Endothelial cell of umbilical vein (primary cell): ENCODE measurements around the gene HYAL3. TPM values are rescaled to one million over a fixed set of nuclear protein-coding genes. Genes with fewer than 3 reads are reported as not detected.

Experiments
- BruUV-seq: library from RNA; stranded (reverse); fragments of 400-500 nt; replicated peaks from 2 replicates; lab custom pipeline; 2021; lab: Mats Ljungman, UMichigan
- CTCF ChIA-PET: fragments of 300-600, 350-600 bp; sonication (Branson Sonifier 250); formaldehyde crosslinking; loops from one replicate; lab custom pipeline; 2021; ENCODE audit warnings: antibody characterized with exemption, inconsistent platforms; lab: Charles Lee
- POLR2A ChIA-PET: fragments of 300-600, 350-600 bp; sonication (Branson Sonifier 250); formaldehyde crosslinking; loops from one replicate; lab custom pipeline; 2021; ENCODE audit warnings: antibody characterized with exemption, inconsistent platforms; lab: Charles Lee
- DNase-seq: peaks from one replicate; pipeline ENCODE4 v3.0.0-alpha.2; 2011; ENCODE audit warnings: low read depth, low spot score
- FAIRE-seq: peaks from 2 replicates; lab custom pipeline; 2011; peaks lifted over from hg19 to GRCh38; lab: Jason Lieb, UNC
- H2AFZ ChIP-seq: 2 replicates; pipeline ENCODE4 v1.6.0; 2012; ENCODE audit warnings: low read depth, low read length, control low read depth, inconsistent platforms
- H3K27ac ChIP-seq: 2 replicates; pipeline ENCODE4 v1.5.1; 2011; ENCODE audit warnings: low read depth, mild to moderate bottlenecking, control low read depth, low read length, moderate library complexity; ENCODE audit not compliant: insufficient read depth
- H3K27me3 ChIP-seq, 2 experiments: 2 replicates each; pipeline versions ENCODE4 v1.6.0 to v1.6.1; 2011; ENCODE audit warnings: low read length in 2 of 2, mixed read lengths in 1 of 2; ENCODE audit not compliant: control insufficient read depth in 2 of 2, insufficient read depth in 2 of 2
- H3K36me3 ChIP-seq, 2 experiments: 2 replicates in 1 of 2; 3 replicates in 1 of 2; pipeline ENCODE4 v1.5.1; 2011; ENCODE audit warnings: low read length in 2 of 2, mild to moderate bottlenecking in 1 of 2, moderate library complexity in 1 of 2; ENCODE audit not compliant: control insufficient read depth in 2 of 2, insufficient read depth in 2 of 2; ENCODE audit errors: extremely low read depth in 1 of 2
- H3K4me1 ChIP-seq: 3 replicates; pipeline ENCODE4 v1.5.1; 2011; ENCODE audit warnings: mild to moderate bottlenecking, low read length; ENCODE audit not compliant: control insufficient read depth, insufficient read depth; ENCODE audit errors: extremely low read depth
- H3K4me2 ChIP-seq: 2 replicates; pipeline ENCODE4 v1.6.1; 2011; ENCODE audit warnings: low read length, control low read depth, mixed read lengths; ENCODE audit not compliant: insufficient read depth
- H3K4me3 ChIP-seq, 3 experiments: fragments of 200-600 bp in 1 of 3; sonication (generic), shearing (Covaris generic) in 1 of 3; replicated peaks in 1 of 3; 2 replicates each; pipeline ENCODE4 v1.5.1; 2011 to 2016; ENCODE audit warnings: control low read depth in 3 of 3, low read length in 3 of 3, mild to moderate bottlenecking in 2 of 3, inconsistent platforms in 1 of 3, low read depth in 1 of 3, moderate library complexity in 1 of 3; ENCODE audit not compliant: insufficient read depth in 1 of 3
- H3K79me2 ChIP-seq: 2 replicates; pipeline ENCODE4 v1.6.0; 2012; ENCODE audit warnings: low read length, inconsistent platforms; ENCODE audit not compliant: control insufficient read depth, insufficient read depth
- H3K9ac ChIP-seq: replicated peaks from 2 replicates; pipeline ENCODE3; 2011; ENCODE audit warnings: low read length, control low read depth; ENCODE audit not compliant: insufficient read depth; ENCODE audit errors: extremely low read depth
- H3K9me1 ChIP-seq: replicated peaks from 3 replicates; pipeline ENCODE4 v1.6.0; 2011; ENCODE audit warnings: mild to moderate bottlenecking, low read length; ENCODE audit not compliant: control insufficient read depth, insufficient read depth; ENCODE audit errors: extremely low read depth
- H3K9me3 ChIP-seq: replicated peaks from 2 replicates; pipeline ENCODE4 v1.5.1; 2012; ENCODE audit warnings: low read length, inconsistent platforms; ENCODE audit not compliant: control insufficient read depth, insufficient read depth
- H4K20me1 ChIP-seq: replicated peaks from 2 replicates; pipeline ENCODE3; 2011; ENCODE audit warnings: mild to moderate bottlenecking, low read length; ENCODE audit not compliant: control insufficient read depth, insufficient read depth; ENCODE audit errors: extremely low read depth
- EZH2 ChIP-seq: IDR thresholded peaks from 2 replicates; pipeline ENCODE4 v1.6.1; 2012; ENCODE audit warnings: borderline replicate concordance, low read depth, mild to moderate bottlenecking, moderate library complexity, low read length, inconsistent platforms; ENCODE audit not compliant: severe bottlenecking
- FOS ChIP-seq: IDR thresholded peaks from 2 replicates; pipeline ENCODE4 v1.6.1; 2011; ENCODE audit warnings: mild to moderate bottlenecking, low read length, moderate library complexity, borderline replicate concordance; ENCODE audit not compliant: insufficient read depth
- GATA2 ChIP-seq: IDR thresholded peaks from 2 replicates; pipeline ENCODE4 v1.7.0; 2011; ENCODE audit warnings: low read depth, mild to moderate bottlenecking, moderate library complexity, mixed read lengths, low read length; ENCODE audit not compliant: insufficient read length, insufficient read depth
- JUN ChIP-seq: IDR thresholded peaks from 2 replicates; pipeline ENCODE4 v1.6.1; 2011; ENCODE audit warnings: borderline replicate concordance, low read depth; ENCODE audit not compliant: insufficient read length, insufficient read depth
- MAX ChIP-seq: IDR thresholded peaks from 2 replicates; pipeline ENCODE4 v1.6.1; 2011; ENCODE audit not compliant: insufficient read depth, insufficient read length
- MYC ChIP-seq: IDR thresholded peaks from one replicate; pipeline ENCODE4 v1.6.1; 2011; ENCODE audit warnings: mild to moderate bottlenecking, low read depth, low read length
- POLR2A ChIP-seq: IDR thresholded peaks from 2 replicates; pipeline ENCODE4 v1.6.1; 2012; ENCODE audit warnings: low read depth, mild to moderate bottlenecking, control low read depth, low read length
- POLR2AphosphoS5 ChIP-seq: IDR thresholded peaks from 2 replicates; pipeline ENCODE4 v1.6.1; 2012; ENCODE audit warnings: low read depth, mild to moderate bottlenecking, control low read depth, low read length, moderate library complexity; ENCODE audit not compliant: insufficient read depth
- dilution Hi-C: fragments of 300-500 bp; cut with MboI; formaldehyde crosslinking; loops from one replicate; pipeline ENCODE4 v1.15.0; 2019; ENCODE audit warnings: low sequenced_read_pairs; ENCODE audit not compliant: extremely low pct_ligation_motif_present
- intact Hi-C: fragments of 100-400 bp; cut with micrococcal nuclease; formaldehyde crosslinking; loops from one replicate; pipeline ENCODE4 v1.10.0; 2022
- polyA plus RNA-seq, 4 experiments: library from polyadenylated mRNA; depleted of rRNA in 3 of 4; stranded (reverse) in 3 of 4; unstranded in 1 of 4; fragments of >200 nt; gene quantifications; 2 replicates each; pipeline versions ENCODE4 v1.2.1 to v1.2.3, GENCODE V29; 2011 to 2012; ENCODE audit warnings: missing spikeins in 1 of 4
- total RNA-seq: library from RNA; stranded (reverse); gene quantifications from 2 replicates; pipeline ENCODE4 v1.2.3, GENCODE V29; 2021
- TF ChIP-seq, protein P1 (sequence below), 2 donors: IDR thresholded peaks; 1 replicate in 1 of 2; 2 replicates in 1 of 2; pipeline ENCODE4 v1.5.1; 2011; ENCODE audit warnings: low read length in 2 of 2, mild to moderate bottlenecking in 2 of 2, moderate library complexity in 2 of 2, control low read depth in 1 of 2, inconsistent platforms in 1 of 2, low read depth in 1 of 2; ENCODE audit not compliant: insufficient read depth in 1 of 2; ENCODE audit errors: extremely low read depth in 1 of 2

Gene HYAL3
- total and polyA plus RNA-seq, 2 donors (not counting 3 experiments of a cell fraction or from before 2014, with no cell fraction given) = 4.8 to 11.5 TPM

DNA sequence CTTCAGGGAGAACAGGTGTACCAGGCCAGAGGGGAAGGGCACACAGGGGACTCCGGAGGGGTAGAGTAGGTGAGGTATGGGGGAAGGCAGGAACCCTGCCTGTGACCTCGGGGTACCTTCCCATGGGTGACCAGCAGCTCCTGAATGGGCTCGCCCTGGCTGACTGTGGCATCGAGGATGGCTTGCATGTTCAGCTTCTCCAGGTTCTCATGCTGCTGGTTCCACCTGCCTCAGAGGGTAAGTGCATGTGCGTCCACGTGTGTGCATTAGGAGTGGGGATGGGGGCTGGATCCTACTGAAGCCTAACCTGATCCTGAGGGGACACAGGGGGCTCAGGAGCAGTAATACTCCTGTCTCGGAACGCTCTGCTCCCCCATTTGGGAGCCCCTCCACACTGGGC is 45.8 kb upstream of the HYAL3 start:
- FAIRE-seq (no peak), DNase-seq (no peak)
- H2AFZ ChIP-seq = no peak overlapping the region
- dilution Hi-C loops = no loop called here
- intact Hi-C loops = loop anchor here (5.0 kb wide), 1 partner anchor 92 kb away; no protein-coding TSS in a partner anchor
- peaks cover 17% of the 10 kb centered on the region for H3K4me1 ChIP-seq
- peak overlapping the region; percentile 50 for H3K4me2 ChIP-seq
- TF ChIP-seq, protein P1, sequence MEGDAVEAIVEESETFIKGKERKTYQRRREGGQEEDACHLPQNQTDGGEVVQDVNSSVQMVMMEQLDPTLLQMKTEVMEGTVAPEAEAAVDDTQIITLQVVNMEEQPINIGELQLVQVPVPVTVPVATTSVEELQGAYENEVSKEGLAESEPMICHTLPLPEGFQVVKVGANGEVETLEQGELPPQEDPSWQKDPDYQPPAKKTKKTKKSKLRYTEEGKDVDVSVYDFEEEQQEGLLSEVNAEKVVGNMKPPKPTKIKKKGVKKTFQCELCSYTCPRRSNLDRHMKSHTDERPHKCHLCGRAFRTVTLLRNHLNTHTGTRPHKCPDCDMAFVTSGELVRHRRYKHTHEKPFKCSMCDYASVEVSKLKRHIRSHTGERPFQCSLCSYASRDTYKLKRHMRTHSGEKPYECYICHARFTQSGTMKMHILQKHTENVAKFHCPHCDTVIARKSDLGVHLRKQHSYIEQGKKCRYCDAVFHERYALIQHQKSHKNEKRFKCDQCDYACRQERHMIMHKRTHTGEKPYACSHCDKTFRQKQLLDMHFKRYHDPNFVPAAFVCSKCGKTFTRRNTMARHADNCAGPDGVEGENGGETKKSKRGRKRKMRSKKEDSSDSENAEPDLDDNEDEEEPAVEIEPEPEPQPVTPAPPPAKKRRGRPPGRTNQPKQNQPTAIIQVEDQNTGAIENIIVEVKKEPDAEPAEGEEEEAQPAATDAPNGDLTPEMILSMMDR (IDR thresholded peaks at IDR 0.05; ENCODE audit: extremely low read depth in 1 of 2, insufficient read depth in 1 of 2, low read depth in 1 of 2, low read length in 2 of 2) = no peak
- no peak overlapping the region for H3K9ac ChIP-seq
- H3K79me2 ChIP-seq = no peaks in the 10 kb centered on the region
- no peak overlapping the region for H3K4me3 ChIP-seq
- ChIA-PET POLR2A (no interaction called here), CTCF (interaction anchor here (0.7 to 7.7 kb wide), 4 partner anchors 9 to 196 kb away, joined by 3 to 165 read pairs (median 4); no protein-coding TSS in a partner anchor)
- no peak overlapping the region for H3K27ac ChIP-seq
- BruUV-seq = no TSS peak
- H3K9me1 ChIP-seq = no peaks in the 10 kb centered on the region
- peaks cover 0 to 4% of the 10 kb centered on the region in 2 experiments for H3K36me3 ChIP-seq
- H3K27me3 ChIP-seq = no peaks in the 10 kb centered on the region
- no peaks in the 10 kb centered on the region for H4K20me1 ChIP-seq
- no peaks in the 10 kb centered on the region for H3K9me3 ChIP-seq

DNA sequence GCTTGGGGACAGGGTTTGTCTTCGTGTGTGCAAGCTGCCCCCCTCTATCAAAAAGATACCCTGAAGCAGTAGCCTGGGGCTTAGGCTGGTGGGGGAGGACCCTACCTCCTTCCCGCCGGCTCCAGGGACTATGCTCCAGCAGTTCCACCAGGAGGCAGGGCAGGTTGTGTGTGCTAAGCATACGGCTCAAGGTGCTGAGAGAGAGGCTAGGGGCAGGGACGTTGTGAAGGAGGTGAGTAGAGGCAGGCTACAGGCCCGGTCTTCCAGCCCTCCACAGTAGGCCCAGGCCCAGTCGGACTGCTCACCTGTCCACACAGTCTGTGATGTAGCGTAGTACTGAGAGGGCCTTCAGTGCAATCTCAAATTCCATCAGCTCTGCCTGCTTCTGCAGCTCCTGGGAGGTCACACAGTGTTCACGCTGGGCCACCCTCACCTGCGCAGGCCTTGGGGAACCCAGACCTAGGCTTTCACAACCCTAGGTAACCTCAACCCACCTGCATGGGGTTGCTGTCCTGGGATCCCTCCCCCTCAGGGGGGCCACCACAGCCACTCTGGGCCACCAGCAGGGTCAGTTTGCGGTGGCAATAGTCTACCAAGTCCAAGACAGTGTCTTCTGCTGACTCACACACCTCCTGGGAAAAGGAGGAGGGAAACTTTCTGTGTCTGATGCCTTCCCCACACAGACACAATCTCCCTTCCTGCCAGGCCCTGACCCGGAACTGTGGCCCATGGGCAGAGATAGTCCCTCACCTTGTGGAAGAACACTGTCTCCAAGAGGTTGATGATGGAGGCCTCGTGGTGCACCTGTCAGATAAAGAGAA is 43.8 kb upstream of the HYAL3 start:
- H3K9me1 ChIP-seq = no peaks in the 10 kb centered on the region
- H3K9me3 ChIP-seq = no peaks in the 10 kb centered on the region
- no TSS peak for BruUV-seq
- no peak overlapping the region for H2AFZ ChIP-seq
- no peaks in the 10 kb centered on the region for H3K79me2 ChIP-seq
- H3K4me1 ChIP-seq = peaks cover 14% of the 10 kb centered on the region
- H3K4me3 ChIP-seq = no peak overlapping the region
- intact Hi-C loops (no loop called here), dilution Hi-C loops (no loop called here)
- ChIA-PET POLR2A (no interaction called here), CTCF (interaction anchor here (1.0 to 1.1 kb wide), 2 partner anchors 199 kb away, joined by 4 to 5 read pairs; no protein-coding TSS in a partner anchor)
- no peak for TF ChIP-seq MAX
- TF ChIP-seq, protein P1 (IDR thresholded peaks at IDR 0.05; ENCODE audit: extremely low read depth in 1 of 2, insufficient read depth in 1 of 2, low read depth in 1 of 2, low read length in 2 of 2) = no peak
- no peak for TF ChIP-seq EZH2
- no peak for TF ChIP-seq JUN
- TF ChIP-seq MYC = no peak
- TF ChIP-seq FOS = no peak
- no peak for TF ChIP-seq GATA2
- TF ChIP-seq POLR2AphosphoS5 = no peak
- TF ChIP-seq POLR2A = no peak
- H4K20me1 ChIP-seq = no peaks in the 10 kb centered on the region
- DNase-seq (no peak), FAIRE-seq (no peak)
- H3K27me3 ChIP-seq = no peaks in the 10 kb centered on the region
- H3K36me3 ChIP-seq = no peaks in the 10 kb centered on the region
- no peak overlapping the region for H3K4me2 ChIP-seq
- no peak overlapping the region for H3K9ac ChIP-seq
- no peak overlapping the region for H3K27ac ChIP-seq
